HepG2 (cell line): ENCODE measurements around the gene MEX3D. TPM values are rescaled to one million over a fixed set of nuclear protein-coding genes. Genes with fewer than 3 reads are reported as not detected.

ENCODE experiments used
- MIXL1 ChIP-seq: IDR thresholded peaks from 2 replicates; pipeline ENCODE4 v1.6.1; 2016
- ZFP90 ChIP-seq: sonication (generic); formaldehyde crosslinking; IDR thresholded peaks from 2 replicates; pipeline ENCODE4 v1.8.0; 2022; ENCODE audit warnings: missing genetic modification reagents, mild to moderate bottlenecking, inconsistent platforms, borderline replicate concordance
- ZGPAT ChIP-seq: IDR thresholded peaks from 2 replicates; pipeline ENCODE4 v1.6.1; 2016; ENCODE audit warnings: mild to moderate bottlenecking
- ZNF574 ChIP-seq: sonication (generic); formaldehyde crosslinking; IDR thresholded peaks from 2 replicates; pipeline ENCODE4 v1.4.0; 2020; ENCODE audit warnings: missing genetic modification reagents
- ZNF770 ChIP-seq: sonication (generic); formaldehyde crosslinking; IDR thresholded peaks from 2 replicates; pipeline ENCODE4 v1.5.0; 2020; ENCODE audit warnings: mild to moderate bottlenecking, missing genetic modification reagents
- polyA plus RNA-seq, 8 experiments: library from polyadenylated mRNA; depleted of rRNA in 3 of 8; stranded (reverse) in 7 of 8; unstranded in 1 of 8; fragments of >200 nt; fragmentation: Illumina TruSeq in 4 of 8; extraction: Trizol in 4 of 8; gene quantifications; 2 replicates each; pipeline versions ENCODE4 v1.2.1 to v1.2.3, GENCODE V29; 2011 to 2016; ENCODE audit warnings: low read depth in 4 of 8, missing spikeins in 1 of 8, mixed read lengths in 1 of 8; ENCODE audit not compliant: insufficient read depth in 1 of 8
- total RNA-seq, 5 experiments: library from RNA; depleted of rRNA; stranded (reverse); fragments of >200 nt; fragmentation: Illumina TruSeq; extraction: Trizol; gene quantifications; 2 replicates each; pipeline ENCODE4 v1.2.3, GENCODE V29; 2016; ENCODE audit warnings: low read depth in 1 of 5

Gene MEX3D
- total and polyA plus RNA-seq, 2 of the 13 experiments (the other 11 are each of a cell fraction or from before 2014, with no cell fraction given), result 3.6 to 17.1 TPM

GRCh38 chr19:1526979-1527649 is 41.0 kb downstream of the MEX3D start (continued):
- TF ChIP-seq ZGPAT (CRISPR knock-in tag) (no peak), ZNF574 (no peak), ZFP90 (CRISPR knock-in tag) (no peak), ZNF770 (CRISPR knock-in tag) (peak; percentile 73; the same call in 1 of the 2 replicates), MIXL1 (CRISPR knock-in tag) (no peak)
